HG02943 (cell line): ENCODE results near the gene MSANTD3.
A peak's percentile ranks its signal among the peaks of the same experiment; 100 is the strongest.
"Not testable (repeated sequence)": the region's sequence is repeated elsewhere in the genome, so short reads cannot be mapped to it uniquely, and the experiment has no call there.

Experiments
- ATAC-seq: cut with Tn5 transposase; IDR thresholded peaks from one replicate; pipeline ENCODE4 v1.9.1; 2021; ENCODE audit warnings: mild to moderate bottlenecking, low read depth, moderate library complexity; ENCODE audit not compliant: unreplicated experiment

MSANTD3 gene

DNA sequence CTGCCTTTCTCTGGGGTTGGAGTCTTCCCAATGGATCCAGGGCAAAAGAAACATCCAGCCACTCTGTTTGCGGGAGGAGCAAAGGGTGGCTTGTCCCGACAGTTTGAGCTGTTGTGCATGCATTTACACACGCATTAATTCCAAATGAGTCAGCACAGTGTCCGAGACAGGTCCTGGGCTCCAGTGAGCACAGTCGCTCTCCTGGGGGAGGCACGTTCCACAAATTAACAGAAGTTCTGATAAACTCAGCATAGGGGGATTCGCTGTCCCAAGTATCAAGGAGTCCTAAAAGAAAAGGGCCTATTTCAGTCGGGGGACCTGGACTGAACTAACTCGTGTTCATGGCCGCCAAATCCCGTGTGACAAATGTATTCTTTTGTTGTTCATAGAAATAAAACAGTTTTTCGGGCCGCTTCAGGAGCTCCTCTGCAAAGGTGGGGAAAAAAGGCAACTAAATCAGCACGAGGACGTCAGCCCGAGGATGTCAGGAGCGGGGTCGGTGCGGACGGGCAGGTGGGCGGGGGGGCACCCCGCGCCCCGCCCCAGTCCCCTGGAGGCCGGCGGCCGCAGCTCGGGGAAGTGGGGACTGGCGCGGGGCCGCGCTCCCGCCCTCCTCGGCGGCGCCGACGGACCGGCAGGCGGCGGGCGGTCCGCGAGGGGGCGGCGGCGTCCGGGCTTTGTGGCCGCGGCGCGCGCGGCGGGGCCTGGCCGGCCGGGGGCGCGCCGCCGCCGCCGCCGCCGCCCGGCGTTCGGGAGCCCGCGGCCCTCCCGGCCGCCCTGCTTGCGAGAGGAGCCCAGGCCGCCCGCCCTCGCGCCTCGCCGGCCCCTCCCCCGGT is at the start of gene MSANTD3:
Gene MSANTD3 (plus strand): TSS at position 614 of the 836 bp plus-strand sequence. CDS start 14,796 bp downstream, outside the sequence.
- peak; percentile 68 for ATAC-seq

DNA sequence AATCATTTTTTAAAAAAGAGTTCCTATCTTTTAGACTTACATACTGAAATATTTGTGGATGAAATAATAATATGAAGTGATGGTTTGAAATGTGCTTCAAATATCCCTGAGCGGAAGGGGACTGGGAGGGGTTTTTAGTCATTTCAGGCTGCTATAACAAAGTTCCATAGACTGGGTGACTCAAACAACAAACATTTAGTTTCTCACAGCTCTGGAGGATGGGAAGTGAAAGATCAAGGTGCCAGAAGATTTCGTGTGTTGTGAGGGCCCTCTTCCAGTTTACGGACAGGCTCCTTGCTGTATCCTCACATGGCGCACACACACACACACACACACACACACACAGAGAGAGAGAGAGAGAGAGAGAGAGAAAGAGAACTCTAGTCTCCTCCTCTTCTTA is 47.1 kb upstream of the MSANTD3 start:
- ATAC-seq, result no peak

DNA sequence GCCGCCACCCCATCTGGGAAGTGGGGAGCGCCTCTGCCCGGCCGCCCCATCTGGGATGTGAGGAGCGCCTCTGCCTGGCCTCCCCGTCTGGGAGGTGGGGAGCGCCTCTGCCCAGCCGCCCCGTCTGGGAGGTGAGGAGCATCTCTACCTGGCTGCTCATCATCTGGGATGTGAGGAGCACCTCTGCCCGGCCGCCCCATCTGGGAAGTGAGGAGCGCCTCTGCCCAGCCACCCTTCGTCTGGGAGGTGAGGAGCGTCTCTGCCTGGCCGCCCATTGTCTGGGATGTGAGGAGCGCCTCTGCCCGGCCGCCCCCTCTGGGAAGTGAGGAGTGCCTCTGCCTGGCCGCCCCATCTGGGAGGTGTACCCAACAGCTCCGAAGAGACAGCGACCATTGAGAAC is 34.0 kb upstream of the MSANTD3 start:
- ATAC-seq, result not testable (repeated sequence)

DNA sequence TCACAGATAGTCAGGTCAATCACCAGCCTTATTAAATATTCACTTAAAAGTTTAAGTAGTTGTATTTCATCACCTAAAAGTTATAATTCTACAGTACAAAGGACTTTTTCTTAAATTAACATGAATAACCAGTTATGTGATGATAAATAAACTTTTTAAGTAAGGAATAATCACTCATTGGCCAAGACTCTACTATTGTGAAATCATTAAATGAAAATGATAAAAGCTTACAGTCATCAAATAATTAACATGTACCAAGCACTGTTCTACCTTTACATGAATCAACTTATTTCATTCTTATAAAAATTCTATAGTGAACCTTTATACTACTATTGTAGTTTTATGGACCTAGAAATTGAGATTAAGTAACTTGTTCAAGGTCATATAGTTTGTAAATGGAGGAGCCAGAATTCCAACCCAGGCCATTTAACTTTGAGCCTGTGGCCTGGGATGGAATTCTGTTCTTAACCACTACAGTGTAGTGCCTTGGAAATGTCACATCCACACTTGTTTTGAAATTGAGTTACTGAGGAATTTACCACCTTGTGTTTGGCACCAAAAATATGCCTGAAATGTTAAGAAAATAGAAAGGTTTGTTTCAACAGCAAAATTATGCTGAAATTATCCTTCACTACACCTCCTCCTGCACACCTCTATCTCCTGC is 32.8 kb upstream of the MSANTD3 start:
- no peak for ATAC-seq

DNA sequence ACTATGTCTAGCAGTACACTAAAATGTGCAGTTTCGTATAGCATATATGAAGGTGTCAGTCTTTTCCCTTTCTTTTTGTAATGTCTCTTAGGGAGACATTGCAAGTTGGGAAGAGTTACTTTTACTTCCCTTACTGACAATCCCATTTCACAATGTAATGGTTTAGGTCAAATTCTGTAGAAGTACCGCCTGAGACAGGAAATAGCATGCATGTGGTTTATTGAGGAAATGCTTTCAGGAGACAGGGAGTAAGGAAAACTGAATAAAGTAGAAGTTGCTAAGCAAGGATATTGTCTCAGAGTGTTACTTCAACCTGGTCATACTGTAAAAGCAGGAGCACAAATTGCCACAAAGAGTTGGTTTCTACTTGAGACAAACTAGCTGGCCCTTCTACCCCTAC is 32.1 kb upstream of the MSANTD3 start:
- no peak for ATAC-seq

DNA sequence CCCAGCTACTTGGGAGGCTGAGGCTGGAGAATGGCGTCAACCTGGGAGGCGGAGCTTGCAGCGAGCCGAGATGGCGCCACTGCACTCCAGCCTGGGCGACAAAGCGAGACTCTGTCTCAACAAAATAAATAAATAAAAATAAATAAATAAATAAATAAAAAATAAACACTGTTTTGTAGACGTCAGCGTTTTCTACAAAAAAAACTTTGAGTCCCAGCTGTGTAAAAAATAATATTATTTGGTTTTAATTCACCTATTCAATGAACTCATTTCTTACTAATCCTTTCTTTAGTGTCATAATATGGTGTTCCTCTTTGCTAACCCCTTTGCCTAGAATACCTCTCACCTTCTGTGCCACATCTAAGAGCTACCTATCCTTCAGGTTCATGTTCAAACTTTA is 30.2 kb upstream of the MSANTD3 start:
- no peak for ATAC-seq

DNA sequence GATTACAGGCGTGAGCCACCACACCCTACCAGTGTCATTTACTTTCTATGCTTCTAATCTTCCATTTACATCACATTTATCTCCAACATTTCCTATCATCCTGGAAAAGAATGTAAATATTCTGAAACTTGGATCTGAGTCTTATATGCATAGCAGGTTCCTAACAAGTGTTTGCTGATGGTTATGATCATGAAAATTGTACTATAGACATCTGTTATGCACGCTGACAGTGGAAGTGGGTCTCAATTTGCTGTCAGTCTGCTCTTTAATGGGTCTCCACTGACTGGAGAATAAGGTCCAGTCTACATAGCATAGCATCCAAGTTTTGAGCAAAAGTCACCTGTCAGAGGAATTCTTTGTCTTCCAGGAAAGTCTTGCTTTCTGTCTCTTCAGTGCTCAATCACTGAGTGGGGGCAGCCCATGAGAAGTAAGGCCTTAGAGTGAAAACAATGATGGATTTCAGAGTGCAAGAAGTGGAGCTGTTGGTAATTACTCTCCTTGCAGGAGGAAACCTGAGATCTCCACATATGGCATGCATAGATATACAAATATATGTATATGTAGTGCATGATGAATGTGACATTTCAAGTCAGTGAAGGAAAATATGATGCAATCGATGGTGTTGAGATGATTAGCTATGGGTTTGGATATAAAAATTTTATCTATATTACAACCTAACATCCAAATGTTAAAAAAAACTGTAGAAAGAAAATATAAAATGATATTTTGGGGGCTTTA is 29.2 kb upstream of the MSANTD3 start:
- ATAC-seq, result no peak

- ATAC-seq, result no peak
Measured at GRCh38 chr9:100401042-100401441, 25.9 kb upstream of the MSANTD3 start.

GRCh38 chr9:100406962-100407361 is 20.0 kb upstream of the MSANTD3 start:
- ATAC-seq, result no peak

GRCh38 chr9:100408546-100409175 is 18.3 kb upstream of the MSANTD3 start:
- no peak for ATAC-seq

DNA sequence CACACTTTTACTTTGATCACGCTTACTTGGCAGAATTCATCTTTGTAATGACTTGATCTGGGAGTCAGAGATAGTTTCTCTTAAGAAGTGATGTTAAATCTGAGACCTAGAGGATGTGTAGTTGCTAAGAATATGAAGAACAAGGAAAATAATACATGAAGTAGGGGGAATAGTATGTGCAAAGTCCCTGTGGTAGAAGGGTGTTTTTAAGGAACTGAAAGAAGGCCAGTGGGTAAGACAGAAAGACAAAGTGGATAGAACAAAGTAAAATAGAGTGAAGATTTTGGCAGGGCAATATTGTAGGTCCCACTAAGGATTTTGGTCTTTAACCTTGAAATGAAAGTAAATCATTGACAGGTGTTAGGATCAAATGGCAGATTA is 17.8 kb upstream of the MSANTD3 start:
- ATAC-seq, result no peak

- ATAC-seq, result peak; percentile 99
Measured at GRCh38 chr9:100411472-100412283, 15.3 kb upstream of the MSANTD3 start.

DNA sequence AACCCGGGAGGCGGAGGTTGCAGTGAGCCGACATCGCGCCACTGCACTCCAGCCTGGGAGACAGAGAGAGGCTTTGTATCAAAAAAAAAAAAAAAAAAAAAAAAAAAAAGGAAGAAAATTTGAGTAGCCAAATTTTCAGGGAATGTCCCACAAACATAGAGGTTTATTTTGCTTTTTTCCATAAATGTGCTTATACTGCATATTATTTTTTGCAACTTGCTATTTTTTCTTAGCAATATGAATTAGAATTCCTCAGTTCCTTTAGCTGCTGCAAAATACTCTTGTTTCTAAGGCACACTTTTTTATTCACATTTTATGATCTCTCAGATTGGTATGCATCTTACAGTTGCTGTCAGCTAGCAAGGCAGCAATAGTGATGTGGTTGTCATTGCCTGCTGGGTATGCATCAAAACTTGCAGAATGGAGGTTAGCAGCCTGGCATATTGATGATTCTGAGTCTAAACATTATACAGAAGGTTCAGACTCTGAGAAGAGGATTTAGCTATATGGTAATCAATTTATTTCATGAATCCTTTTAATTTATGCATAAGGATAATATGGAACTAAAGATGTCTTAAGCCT is 13.0 kb upstream of the MSANTD3 start:
- ATAC-seq, result no peak

DNA sequence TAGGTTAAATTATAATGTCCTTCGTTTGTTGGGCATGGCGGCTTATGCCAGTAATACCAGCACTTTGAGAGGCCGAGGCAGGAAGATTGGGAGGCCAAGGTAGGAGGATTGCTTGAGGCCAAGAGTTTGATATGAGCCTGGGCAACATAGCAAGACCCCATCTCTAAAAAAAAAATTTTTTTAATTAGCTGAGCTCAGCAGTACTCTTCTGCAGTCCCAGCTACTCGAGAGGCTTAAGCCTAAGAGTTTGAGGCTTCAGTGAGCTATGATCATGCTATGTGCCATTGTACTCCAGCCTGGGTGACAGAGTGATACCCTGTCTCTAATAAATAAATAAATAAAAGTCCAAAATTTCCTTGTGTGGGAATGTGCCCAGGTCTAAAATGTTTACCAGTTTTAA is 9.1 kb upstream of the MSANTD3 start:
- ATAC-seq, result no peak

- ATAC-seq, result no peak
Measured at GRCh38 chr9:100419166-100419565, 7.8 kb upstream of the MSANTD3 start.

GRCh38 chr9:100421116-100421515 is 5.8 kb upstream of the MSANTD3 start:
- not testable (repeated sequence) for ATAC-seq

DNA sequence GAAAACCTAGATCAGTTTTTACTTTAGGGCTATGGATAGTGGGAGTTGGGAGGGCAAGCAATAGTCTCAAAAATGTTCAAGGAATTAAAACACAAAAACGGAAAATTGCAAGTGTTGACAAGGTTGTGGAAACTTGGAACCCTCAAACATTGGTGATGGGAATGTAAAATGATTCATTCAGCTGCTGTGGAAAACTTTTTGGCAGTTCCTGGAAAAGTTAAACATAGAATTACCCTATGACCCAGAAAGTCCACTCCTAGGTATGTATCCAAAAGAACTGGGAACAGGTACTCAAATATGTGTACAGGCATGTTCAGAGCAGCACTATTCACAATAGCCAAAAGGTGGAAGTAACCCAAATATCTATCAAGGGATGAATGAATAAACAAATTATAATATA is 1.2 kb upstream of the MSANTD3 start:
- no peak for ATAC-seq

DNA sequence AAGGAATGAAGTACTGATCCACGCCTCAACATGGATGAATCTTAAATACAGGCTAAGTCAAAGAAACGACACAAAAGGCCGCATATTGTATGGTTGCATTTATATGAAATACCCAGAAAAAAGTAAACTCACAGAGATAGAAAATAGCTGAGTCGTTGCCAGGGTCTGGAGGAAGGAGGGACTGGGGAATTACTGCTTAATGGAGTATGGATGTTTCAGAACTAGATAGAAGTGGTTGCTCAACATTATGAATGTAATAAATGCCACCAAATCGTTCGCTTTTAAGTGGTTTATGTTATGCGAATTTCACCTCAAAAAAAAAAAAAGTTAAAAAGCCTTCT is 784 bp upstream of the MSANTD3 start:
- no peak for ATAC-seq

- ATAC-seq, result peak; percentile 61
Measured at GRCh38 chr9:100427366-100428263, 672 bp downstream of the MSANTD3 start.
